T follicular helper cell (primary cell): ENCODE measurements around the gene DLK2.

Experiments
- DNase-seq: peaks from one replicate; pipeline ENCODE4 v3.0.0-alpha.2; 2020; ENCODE audit warnings: low read depth

Gene DLK2

GRCh38 chr6:43453831-43454230 is 1.5 kb downstream of the DLK2 start:
- no peak for DNase-seq

GRCh38 chr6:43452896-43453295 is 2.5 kb downstream of the DLK2 start:
- no peak for DNase-seq

GRCh38 chr6:43451939-43452338 is 3.4 kb downstream of the DLK2 start:
- DNase-seq, result no peak

GRCh38 chr6:43451348-43451747 is 4.0 kb downstream of the DLK2 start:
- DNase-seq, result no peak

- DNase-seq, result no peak
These were observed 4.6 kb downstream of the DLK2 start for GRCh38 chr6:43450699-43451131.

- DNase-seq, result no peak
These were observed 6.4 kb downstream of the DLK2 start for GRCh38 chr6:43448916-43449315.

- no peak for DNase-seq
These were observed 7.7 kb downstream of the DLK2 start for GRCh38 chr6:43447604-43448003.

GRCh38 chr6:43445576-43445975 is 9.8 kb downstream of the DLK2 start:
- no peak for DNase-seq

GRCh38 chr6:43444582-43444981 is 10.8 kb downstream of the DLK2 start:
- DNase-seq, result no peak

- no peak for DNase-seq
These were observed 11.3 kb downstream of the DLK2 start for GRCh38 chr6:43444036-43444435.

- DNase-seq, result no peak
These were observed 12.4 kb downstream of the DLK2 start for GRCh38 chr6:43442935-43443334.

GRCh38 chr6:43437700-43438099 is 17.6 kb downstream of the DLK2 start:
- DNase-seq, result no peak

GRCh38 chr6:43436577-43437282 is 18.6 kb downstream of the DLK2 start:
- no peak for DNase-seq

GRCh38 chr6:43435682-43436437 is 19.5 kb downstream of the DLK2 start:
- DNase-seq, result no peak

- DNase-seq, result no peak
These were observed 20.4 kb downstream of the DLK2 start for GRCh38 chr6:43434943-43435342.

- DNase-seq, result no peak
These were observed 21.1 kb downstream of the DLK2 start for GRCh38 chr6:43434001-43434840.

GRCh38 chr6:43433148-43433547 is 22.2 kb downstream of the DLK2 start:
- DNase-seq, result no peak

GRCh38 chr6:43432009-43432945 is 23.1 kb downstream of the DLK2 start:
- DNase-seq, result no peak

- DNase-seq, result no peak
These were observed 26.5 kb downstream of the DLK2 start for GRCh38 chr6:43428874-43429273.

GRCh38 chr6:43428112-43428570 is 27.2 kb downstream of the DLK2 start:
- DNase-seq, result no peak

- peak; percentile 93 for DNase-seq
These were observed 27.8 kb downstream of the DLK2 start, which contains the start of gene ABCC10 for GRCh38 chr6:43427406-43428111. Gene ABCC10, plus strand, starts transcription at chr6:43427541. Its CDS starts 438 bp downstream, at chr6:43427979.
